ENCODE measurements around the gene ITGA1.

- TF ChIP-seq CTCF (IDR thresholded peaks at IDR 0.05 in 4 of 5, conservative IDR thresholded peaks at IDR 0.05 in 1 of 5) (no peak), POLR2A (IDR thresholded peaks at IDR 0.05) (no peak)
These were observed 43.7 kb upstream of the ITGA1 start for GRCh38 chr5:52743970-52744369.
